NCI-H2196 treated with DMSO at 0.1 percent for 48 hours (cell line): Measurements from ENCODE around the gene TRANK1.

Source experiments
- DNase-seq: peaks from one replicate; lab custom pipeline; 2025; ENCODE audit not compliant: unreplicated experiment; lab: John Stamatoyannopoulos, UW

The TRANK1 gene

DNA sequence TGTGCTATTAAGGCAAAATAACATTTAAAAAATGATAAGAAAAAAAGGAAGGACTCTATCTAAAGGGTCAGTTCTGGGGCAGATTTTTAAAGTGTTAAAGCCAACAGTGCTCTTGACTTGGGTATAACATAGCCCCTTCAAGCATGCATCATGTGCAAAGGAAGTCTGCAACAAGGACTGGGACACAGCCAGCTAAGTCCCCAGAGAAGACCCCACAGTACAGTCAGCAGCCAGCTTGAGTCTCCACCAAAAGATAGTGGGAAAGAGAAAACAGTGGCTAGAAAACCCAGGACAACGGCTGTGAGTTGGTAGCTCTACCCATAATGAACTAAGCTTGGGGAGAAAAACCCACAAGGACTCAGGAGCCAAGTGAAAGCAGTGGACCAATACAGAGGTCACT, 94.1 kb downstream of the TRANK1 start:
- no peak for DNase-seq

DNA sequence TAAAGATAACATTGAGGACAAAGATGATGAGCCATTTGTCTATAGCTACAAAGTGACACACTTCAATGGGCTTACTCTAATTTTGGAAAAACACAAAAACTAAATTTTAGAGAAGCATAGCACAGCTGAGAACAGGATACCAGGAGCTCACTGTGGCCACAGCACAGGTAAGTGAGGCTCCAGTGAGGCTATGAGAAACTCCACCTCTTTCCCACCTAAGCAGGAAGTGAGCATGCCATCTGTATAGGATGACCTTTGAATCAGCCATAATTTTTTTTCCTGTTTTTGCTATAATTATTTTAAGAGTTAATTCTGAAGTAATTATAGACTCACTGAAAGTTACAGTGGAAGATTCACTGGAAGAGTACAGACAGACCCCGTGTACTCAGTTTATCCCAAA, 98.4 kb downstream of the TRANK1 start:
- no peak for DNase-seq

DNA sequence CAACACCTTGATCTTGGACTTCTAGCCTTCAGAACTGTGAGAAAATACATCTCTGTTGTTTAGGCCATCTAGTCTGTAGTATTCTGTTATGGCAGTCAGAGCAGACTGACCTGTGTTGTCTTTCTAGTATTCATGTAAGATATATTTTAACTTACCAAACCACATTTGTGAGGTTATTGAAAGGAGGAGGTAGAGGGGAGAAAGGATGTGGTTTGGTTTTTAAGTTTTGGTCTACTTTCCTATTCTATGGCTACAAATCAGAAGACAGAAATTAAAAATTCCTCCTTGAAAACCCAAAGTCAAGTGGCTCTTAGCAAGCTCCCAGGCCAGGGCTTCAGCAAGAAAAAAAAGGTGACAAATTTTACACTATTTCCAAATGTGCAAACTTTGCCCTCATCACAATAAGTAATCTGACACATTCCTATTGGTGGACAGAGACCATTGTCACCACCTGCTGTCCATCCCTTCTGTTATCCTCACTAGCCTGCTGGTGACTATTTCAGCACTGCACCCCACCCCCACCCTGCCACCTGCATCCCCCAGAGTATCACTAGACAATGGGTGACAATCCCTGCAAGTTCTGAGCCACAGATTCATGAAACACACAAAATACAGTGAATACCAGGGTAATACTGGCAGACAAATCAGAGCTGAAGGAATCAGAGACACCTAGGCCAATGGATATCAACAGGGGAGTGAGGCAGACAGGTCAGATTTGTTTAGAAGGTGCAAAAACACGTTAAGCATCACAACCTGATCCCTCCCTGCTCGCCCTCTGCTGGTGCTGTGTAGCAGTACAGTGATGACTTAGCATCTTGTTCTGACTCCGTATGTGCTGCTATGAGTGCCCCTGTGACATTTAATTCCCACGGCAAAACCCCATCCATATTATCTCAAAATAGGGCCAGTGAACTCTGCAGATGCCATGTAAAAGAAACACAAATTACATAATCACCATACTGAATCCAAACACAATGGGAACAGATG, 101.5 kb downstream of the TRANK1 start:
- no peak for DNase-seq

DNA sequence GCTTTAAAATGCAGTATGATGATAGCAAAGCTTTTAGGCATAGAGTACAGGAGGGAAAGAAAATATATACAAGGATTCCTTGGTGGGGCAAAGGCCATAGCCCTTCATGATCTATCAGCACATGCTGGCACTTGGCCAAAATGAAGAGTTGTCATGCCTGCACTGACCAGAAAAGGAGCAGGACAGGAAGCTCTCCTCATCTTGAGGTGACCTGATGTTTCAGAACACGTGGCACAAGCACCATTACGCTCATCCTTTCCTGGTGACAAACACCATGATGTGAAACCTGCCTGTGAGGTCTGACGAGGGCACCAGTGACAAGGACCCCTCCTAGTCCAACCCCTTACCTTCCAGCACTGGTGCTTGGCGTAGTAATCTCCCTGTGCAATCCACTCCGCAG, 102.6 kb downstream of the TRANK1 start:
- DNase-seq: no peak

DNA sequence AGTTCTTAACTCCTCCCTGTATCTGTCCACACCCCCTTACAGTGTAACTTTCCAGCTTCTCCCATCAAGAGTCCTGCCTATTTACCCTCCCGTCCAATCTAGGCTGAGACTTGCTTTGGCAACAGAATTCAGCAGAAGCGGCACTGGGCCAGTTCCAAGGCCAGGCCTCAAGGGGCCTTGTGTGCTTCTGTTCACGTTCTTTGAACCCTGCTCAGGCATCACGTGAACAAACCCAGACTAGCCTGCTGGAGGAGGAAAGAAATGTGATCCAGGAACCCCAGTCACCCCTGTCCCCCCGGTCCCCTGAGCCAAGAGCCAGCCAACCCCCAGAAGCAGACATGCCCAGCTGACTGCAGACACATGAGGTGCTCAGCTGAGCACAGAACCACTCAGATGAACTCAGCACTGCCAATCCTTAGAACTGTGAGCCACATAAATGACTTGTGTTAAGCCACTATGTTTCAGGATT, 104.4 kb downstream of the TRANK1 start:
- no peak for DNase-seq

DNA sequence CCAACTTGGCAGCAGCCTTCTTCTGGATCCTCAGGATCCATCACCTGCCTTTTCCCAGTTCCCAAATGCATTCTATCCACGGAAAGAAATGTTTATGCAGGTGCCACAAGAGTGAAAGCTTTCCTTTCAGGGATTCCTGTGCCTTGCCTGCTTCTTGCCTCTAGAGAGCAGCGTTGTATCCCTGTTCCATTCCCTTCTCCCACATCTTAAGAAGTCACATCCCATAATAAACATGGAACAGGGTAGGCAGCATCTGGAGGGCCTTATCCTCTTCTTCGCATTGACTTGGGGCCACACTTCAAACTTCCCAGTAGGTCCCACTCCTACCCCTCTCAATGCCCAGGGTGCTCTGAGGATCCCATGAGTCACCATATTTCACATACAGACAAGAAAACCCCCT, 107.8 kb downstream of the TRANK1 start:
- DNase-seq: no peak

DNA sequence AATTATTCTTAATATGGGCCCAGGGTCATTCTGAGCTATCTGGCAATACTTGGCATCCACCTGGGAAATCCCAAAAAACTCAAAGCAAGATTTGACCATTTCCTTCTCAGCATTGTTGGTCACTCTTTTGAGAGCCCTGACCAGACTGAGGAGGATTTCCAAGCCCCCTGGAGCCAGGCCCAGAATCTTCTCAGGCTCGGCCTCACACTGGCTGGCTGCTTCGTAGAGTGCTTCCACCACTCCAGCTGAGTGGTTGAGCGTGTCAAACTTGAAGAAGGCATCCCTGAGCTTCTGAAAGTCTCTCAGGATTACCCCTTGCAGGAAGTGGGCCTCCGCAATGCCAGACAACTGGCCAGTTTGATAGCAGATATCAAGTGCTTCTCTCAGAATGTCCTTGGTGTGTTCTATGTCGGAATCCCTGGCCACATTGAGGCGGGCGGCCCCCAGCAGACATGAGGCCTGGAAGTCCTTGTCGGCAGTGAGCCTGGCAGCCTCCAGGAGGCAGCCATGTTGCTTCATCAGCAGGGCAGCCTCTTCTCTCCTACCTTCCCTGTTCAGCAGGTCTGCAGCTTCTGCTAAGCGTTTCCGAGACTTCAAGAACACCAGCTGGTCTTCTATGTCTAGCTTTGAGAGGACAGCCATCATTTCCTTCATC, 111.6 kb downstream of the TRANK1 start:
- DNase-seq: no peak

DNA sequence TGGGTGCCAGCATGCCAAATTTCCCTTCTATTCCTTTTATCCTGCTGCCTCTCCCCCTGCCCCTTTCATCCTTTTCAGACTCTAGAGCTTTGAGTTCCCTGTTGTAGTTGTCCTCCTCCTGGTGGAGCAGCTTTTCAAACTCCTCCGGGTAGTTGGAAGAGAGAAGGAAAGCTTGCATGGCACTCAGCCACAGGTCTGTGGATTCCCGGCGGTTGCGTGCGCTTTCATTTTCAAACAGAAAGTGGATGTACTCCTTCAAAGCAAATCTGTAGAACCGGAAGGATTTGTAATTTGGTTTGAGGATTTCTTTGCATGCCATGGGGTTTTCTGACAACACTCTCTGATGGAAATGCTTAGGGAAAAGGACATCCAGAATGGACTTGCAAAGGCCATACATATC, 112.4 kb downstream of the TRANK1 start:
- DNase-seq: no peak

DNA sequence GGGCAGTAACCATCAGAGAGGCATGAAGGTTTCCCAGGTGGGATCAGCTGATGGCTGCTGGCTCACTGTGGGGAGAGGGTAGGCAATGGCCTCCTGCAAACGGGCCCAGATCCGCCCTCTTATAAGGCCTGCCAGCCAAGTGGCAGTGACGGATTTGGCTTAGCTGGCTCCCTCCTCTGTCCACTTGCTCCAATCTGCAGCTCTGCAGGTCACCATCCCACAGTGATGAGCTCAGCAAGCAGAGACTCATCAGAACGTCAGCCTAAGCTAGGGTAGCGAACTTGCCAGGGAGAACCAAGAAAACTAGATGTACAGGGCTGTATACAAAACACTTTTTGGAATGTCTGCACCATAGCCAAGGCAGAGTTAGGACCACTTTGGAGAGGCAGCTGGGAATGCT, 117.7 kb downstream of the TRANK1 start:
- no peak for DNase-seq

DNA sequence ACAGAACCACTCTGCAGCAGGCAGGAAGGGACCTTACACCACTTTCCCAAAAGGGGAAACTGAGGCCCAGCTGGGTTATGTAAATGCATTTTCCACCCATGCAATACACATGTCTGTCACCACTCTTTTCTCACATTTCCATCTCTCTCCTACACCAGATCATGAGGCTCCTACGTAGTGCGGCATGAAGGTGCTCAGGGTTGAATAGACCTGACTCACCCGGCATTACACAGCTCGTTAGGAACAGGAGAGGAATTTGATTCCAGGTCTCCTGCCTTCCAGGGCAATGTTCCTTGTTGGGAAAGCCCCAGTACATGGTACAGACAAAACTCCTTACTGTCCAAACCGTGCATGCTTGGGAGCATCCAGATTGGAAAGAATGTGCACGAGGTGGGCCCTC, 118.6 kb downstream of the TRANK1 start:
- no peak for DNase-seq

DNA sequence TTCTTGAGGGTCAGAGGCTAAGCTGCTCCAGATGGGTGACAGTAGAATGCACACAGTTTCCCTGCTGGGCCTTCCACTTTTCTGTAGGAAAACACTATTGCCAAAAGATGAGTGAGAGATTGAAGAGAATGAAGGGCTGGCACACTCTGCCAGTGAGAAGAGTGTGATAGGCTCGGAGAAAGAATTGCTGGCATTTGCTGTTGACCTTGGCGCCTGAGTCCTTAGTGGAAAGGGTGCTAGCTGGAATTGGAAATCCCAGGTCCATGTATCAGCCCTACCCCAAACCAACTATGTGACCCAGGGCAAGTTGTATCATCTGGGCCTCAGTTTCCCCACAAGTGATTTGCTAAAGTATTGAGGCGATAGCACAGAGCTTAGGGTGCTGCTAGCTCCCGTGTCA, 120.4 kb downstream of the TRANK1 start:
- DNase-seq: no peak

DNA sequence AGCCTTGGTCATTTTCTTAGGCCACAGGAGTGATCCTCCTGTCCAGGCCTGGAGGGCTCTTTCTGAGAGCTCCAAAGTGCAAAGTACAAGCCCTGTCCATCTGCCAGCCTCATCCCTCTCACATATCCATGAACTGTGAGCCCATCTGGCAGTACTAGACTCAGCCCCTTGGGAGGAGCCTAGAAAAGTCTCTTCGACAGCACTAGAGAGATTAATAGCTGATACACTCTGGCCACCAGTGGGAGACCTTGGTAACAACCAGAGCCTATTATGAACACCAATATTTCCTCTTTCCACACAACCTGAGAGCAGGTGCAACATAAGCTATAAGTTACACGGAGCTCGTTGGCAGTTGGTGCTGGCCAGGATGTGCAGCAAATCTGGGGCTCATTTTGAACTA, 121.0 kb downstream of the TRANK1 start:
- no peak for DNase-seq

DNA sequence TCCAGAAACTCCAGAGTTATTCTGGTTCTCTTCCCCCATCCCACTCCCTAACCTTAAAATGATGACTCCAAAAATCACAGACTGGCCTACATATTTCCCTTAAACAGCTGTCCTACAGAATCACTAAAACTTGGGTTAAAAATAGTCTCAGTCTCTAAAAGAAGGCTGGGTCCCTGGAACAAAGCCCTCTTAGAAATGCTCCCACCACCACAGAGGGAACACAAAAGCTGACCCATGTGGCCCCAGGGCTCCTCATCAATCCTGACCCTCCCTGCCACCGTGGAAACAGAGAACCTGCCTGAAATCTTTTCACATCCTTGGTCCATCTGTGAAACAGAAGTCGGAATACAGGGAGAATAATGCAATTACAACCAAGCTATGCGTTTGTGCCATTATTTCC, 124.8 kb downstream of the TRANK1 start:
- DNase-seq: no peak

DNA sequence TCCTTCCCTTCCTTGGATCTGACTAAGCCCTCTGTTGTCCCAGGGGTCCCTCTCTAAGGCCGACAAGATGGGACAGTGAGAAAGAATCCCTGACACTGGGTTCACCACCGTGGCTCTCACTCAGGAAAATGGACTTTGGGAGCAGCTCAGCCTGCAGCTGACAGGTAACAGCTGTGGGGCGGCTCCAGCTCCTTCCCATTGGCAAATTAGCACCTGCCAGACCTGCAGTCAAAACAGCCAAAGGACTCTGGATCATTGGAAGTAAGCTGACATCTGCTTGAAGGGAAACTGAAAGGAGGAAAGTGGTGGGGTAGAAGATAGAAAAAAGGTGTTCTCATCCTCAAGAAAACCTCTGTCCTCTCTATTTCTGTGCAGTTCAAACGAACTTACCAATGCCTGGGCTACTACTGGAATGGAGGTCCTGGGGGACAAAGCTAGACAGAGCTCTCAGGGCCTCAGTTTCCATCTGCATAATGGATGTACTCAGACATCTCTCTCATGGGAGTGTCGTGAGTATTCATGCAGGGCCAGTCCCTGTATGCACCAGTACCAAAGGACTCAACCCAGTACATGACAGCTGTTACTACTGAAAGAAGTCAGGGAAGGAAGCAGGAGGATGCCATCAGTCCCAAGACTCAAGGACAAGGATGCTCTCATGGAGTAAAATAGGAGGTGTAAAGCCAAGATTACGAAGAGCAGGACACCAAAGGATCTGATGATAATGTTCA, 126.9 kb downstream of the TRANK1 start:
- DNase-seq: no peak

DNA sequence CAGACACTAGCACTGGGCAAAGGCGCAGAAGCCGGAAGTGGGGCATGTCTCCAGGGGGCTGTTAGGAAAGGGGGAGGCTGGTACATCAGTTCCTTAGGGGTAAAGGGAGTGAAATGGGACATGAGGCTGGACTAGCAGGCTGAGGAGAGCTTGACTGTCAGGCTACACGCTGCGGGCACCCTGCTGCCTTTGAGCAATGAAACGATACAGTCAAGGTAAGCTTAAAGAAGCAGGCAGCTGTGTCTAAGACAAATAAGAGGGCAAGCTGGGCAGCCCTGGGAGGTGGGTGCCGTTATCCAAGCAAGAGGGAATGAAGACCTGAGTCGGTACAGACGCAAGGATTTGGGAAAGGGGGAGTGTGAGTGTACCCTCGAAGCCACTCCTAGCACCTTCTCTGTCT, 129.5 kb downstream of the TRANK1 start:
- no peak for DNase-seq

DNA sequence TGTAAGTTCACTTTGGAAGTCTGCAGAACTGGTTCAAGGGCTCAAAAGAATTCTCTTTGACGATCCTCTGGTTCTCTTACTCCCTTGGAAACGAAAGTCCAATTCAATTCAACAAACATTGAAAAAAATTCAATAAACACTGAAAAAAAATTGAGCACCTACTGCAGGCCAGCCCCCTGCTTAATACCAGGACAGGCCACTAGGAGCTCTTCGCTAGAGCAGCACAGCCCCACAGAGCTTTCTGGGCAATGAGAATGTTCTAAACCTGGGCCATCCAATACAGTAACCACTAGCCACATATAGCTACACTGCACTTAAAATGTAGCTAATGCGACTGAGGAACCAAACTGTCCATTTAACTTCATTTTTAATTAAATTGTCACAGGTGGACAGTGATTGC, 130.1 kb downstream of the TRANK1 start:
- no peak for DNase-seq

DNA sequence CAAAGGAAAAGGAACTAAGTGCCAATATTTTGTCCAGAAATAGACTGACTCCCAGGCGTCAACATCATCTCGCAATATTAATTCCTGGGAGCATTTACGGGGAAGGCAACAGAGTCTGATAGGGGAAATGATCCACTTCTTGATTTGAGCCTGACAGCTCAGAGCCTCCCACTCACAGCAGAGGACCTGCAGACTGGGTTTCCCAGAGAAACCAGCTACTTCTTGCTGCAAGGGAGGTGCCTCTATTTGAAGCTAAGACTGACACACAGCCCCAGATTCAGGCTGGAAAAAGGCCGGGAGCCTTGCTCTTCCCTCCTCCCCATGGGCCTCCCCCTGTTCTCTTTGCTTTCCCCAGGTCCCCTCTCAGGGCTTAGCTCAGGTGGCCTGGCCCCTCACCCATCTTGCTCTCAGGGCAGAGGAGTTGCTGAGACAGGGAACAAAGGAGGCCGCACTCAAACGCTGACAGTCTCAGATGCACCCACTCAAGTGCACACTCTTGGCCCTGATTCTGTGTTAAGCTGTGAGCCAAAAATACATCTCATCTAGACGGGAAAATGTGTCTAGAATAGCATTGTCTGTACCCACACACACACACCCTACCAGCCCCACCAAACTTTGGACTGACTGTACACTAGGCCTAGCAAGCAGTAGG, 130.7 kb downstream of the TRANK1 start:
- DNase-seq: no peak

DNA sequence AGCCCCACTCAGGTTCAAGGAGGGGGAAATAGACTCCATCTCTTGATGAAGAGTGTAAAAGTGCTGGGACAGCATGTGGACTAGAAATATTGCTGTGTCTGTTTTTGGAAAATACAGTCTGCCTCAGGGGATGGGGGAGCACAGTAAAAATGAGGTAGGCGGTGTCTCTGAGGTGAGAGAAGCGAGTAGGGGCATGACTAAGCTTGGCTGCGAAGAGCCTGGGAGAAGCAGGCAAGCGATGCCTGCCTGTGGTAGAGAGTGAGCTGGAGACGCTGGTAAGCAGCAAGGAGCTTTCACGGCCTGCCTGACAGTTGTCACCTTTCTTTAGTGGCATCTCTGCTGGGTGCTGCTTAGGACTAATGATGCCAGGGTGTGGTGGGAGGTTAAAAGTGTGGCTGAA, 131.5 kb downstream of the TRANK1 start:
- no peak for DNase-seq

DNA sequence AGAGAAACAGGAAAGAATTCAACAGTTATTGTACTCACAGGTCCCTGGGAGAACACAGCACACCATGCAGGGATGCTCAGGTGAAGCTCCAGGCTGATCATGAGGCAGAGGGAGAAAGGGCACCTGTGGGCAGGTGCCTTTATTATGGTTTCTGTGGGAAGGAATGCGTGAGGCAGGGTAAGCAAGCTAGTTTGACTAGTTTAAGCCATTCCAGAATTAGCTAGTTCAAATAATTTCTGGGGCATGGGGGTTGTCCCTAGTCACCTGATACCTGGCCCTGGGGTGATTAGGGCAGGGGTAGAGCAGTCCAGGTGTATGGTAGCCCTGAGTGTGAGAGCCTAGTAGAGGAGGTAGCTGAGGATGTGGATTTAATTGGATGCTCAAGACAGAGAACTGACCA, 132.6 kb downstream of the TRANK1 start:
- no peak for DNase-seq

DNA sequence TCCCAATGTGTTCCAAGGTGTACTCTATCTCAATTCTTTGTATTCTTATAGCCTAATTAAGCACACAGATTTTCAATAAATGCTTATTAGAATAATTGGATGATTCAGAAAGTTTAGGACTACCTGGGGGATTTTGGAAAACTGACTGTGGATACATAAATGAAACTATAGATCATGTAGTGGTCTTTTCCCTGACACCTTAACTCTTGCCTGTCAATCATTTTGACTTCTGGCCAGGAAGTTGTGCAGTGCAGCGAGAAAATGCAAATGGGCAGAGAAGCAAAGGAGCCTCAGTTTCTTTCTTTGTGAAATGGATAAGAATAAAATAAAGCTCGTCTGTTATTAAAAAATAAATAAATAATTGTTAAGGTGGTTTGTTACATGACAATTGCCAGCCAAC, 133.1 kb downstream of the TRANK1 start:
- DNase-seq: no peak
